SU-DHL-6 (cell line): ENCODE data around the gene STIMATE.

ENCODE experiments used
- H2AFZ ChIP-seq: fragments of 200-600 bp; sonication (generic); 2 replicates; pipeline ENCODE4 v1.6.1; 2014; ENCODE audit warnings: low read depth, mild to moderate bottlenecking, moderate library complexity, mixed read lengths, antibody characterized with exemption, low read length; ENCODE audit not compliant: severe bottlenecking
- H3F3A ChIP-seq: fragments of 200-600 bp; shearing (Covaris generic); 2 replicates; pipeline ENCODE4 v1.6.0; 2016; ENCODE audit warnings: antibody characterized with exemption, mild to moderate bottlenecking; ENCODE audit not compliant: insufficient read depth
- H3K27ac ChIP-seq: fragments of 200-600 bp; sonication (generic); 2 replicates; pipeline ENCODE4 v1.5.1; 2016; ENCODE audit warnings: low read depth, mild to moderate bottlenecking, low read length, moderate library complexity, mixed read lengths
- H3K27me3 ChIP-seq: fragments of 200-600 bp; sonication (generic), shearing (Covaris generic); 2 replicates; pipeline ENCODE4 v1.6.0; 2014; ENCODE audit warnings: mild to moderate bottlenecking, low read length
- H3K36me3 ChIP-seq: fragments of 200-600 bp; sonication (generic); 2 replicates; pipeline ENCODE4 v1.6.1; 2014; ENCODE audit warnings: mild to moderate bottlenecking, low read length, mixed read lengths
- H3K4me2 ChIP-seq: fragments of 300-600, 200-600 bp; shearing (Covaris generic), sonication (generic); 2 replicates; pipeline ENCODE4 v1.6.0; 2014; ENCODE audit warnings: low read length, low read depth, mild to moderate bottlenecking; ENCODE audit not compliant: poor library complexity, severe bottlenecking
- H3K4me3 ChIP-seq: fragments of 200-600 bp; sonication (generic); 2 replicates; pipeline ENCODE4 v1.5.1; 2014; ENCODE audit warnings: antibody characterized with exemption, low read length, mild to moderate bottlenecking, mixed read lengths; ENCODE audit not compliant: insufficient read depth, poor library complexity, severe bottlenecking
- H3K79me2 ChIP-seq: fragments of 200-600 bp; sonication (generic); 2 replicates; pipeline ENCODE4 v1.6.1; 2014; ENCODE audit warnings: mild to moderate bottlenecking, low read length, moderate library complexity; ENCODE audit not compliant: insufficient read depth
- H3K9ac ChIP-seq: fragments of 200-600 bp; sonication (generic); 2 replicates; pipeline ENCODE4 v1.7.0; 2014; ENCODE audit warnings: mild to moderate bottlenecking, low read length
- H3K9me2 ChIP-seq: fragments of 200-600 bp; sonication (generic); replicated peaks from 2 replicates; pipeline ENCODE4 v1.6.1; 2014; ENCODE audit warnings: low read length; ENCODE audit not compliant: insufficient read depth
- H3K9me3 ChIP-seq: fragments of 200-600 bp; sonication (generic); 2 replicates; pipeline ENCODE4 v1.6.1; 2014; ENCODE audit warnings: low read length, mixed read lengths; ENCODE audit not compliant: insufficient read depth
- H4K20me1 ChIP-seq: fragments of 200-600 bp; sonication (generic); 2 replicates; pipeline ENCODE4 v1.6.1; 2014; ENCODE audit warnings: low read depth, mild to moderate bottlenecking, antibody characterized with exemption, low read length, moderate library complexity, mixed read lengths
- CTCF ChIP-seq: fragments of 200-600 bp; sonication (generic); IDR thresholded peaks from one replicate; pipeline ENCODE4 v1.5.1; 2017; ENCODE audit warnings: antibody characterized with exemption, mild to moderate bottlenecking, low read length, moderate library complexity; ENCODE audit not compliant: insufficient read depth, poor library complexity, severe bottlenecking
- EZH2phosphoT487 ChIP-seq: fragments of 200-600 bp; sonication (generic), shearing (Covaris generic); conservative IDR thresholded peaks from 2 replicates; pipeline ENCODE4 v1.6.1; 2018; ENCODE audit warnings: mild to moderate bottlenecking, antibody characterized with exemption, low read length, moderate library complexity, mixed read lengths

STIMATE gene

GRCh38 chr3:52798978-52799476 is 98.3 kb downstream of the STIMATE start:
- H3K4me3 ChIP-seq, result no peak overlapping the region
- H3K36me3 ChIP-seq, result no peaks in the 10 kb centered on the region
- TF ChIP-seq EZH2phosphoT487 (no peak), CTCF (peak; percentile 43)
- no peaks in the 10 kb centered on the region for H3F3A ChIP-seq
- no peaks in the 10 kb centered on the region for H3K79me2 ChIP-seq
- no peak overlapping the region for H2AFZ ChIP-seq
- H3K4me2 ChIP-seq, result no peak overlapping the region
- H3K9ac ChIP-seq, result no peak overlapping the region
- no peaks in the 10 kb centered on the region for H3K9me2 ChIP-seq
- no peaks in the 10 kb centered on the region for H3K9me3 ChIP-seq
- no peak overlapping the region for H3K27ac ChIP-seq
- H4K20me1 ChIP-seq, result no peaks in the 10 kb centered on the region
- no peaks in the 10 kb centered on the region for H3K27me3 ChIP-seq

- no peaks in the 10 kb centered on the region for H3K79me2 ChIP-seq
- TF ChIP-seq EZH2phosphoT487 (no peak), CTCF (no peak)
- no peaks in the 10 kb centered on the region for H4K20me1 ChIP-seq
- H3K4me3 ChIP-seq, result no peak overlapping the region
- H2AFZ ChIP-seq, result no peak overlapping the region
- no peak overlapping the region for H3K9ac ChIP-seq
- H3K9me3 ChIP-seq, result no peaks in the 10 kb centered on the region
- no peaks in the 10 kb centered on the region for H3K9me2 ChIP-seq
- no peaks in the 10 kb centered on the region for H3F3A ChIP-seq
- no peak overlapping the region for H3K27ac ChIP-seq
- H3K27me3 ChIP-seq, result no peaks in the 10 kb centered on the region
- H3K36me3 ChIP-seq, result no peaks in the 10 kb centered on the region
- H3K4me2 ChIP-seq, result no peak overlapping the region
These were observed 98.9 kb downstream of the STIMATE start for GRCh38 chr3:52798376-52798977.

- Histone ChIP-seq H3K9me2 (no peaks in the 10 kb centered on the region), H3K4me3 (no peak overlapping the region), H3K9ac (no peak overlapping the region), H4K20me1 (no peaks in the 10 kb centered on the region), H3K36me3 (no peaks in the 10 kb centered on the region), H3K9me3 (no peaks in the 10 kb centered on the region), H3K27ac (no peak overlapping the region), H3K27me3 (no peaks in the 10 kb centered on the region), H2AFZ (no peak overlapping the region), H3K79me2 (no peaks in the 10 kb centered on the region), H3K4me2 (no peak overlapping the region), H3F3A (no peaks in the 10 kb centered on the region)
- no peak for TF ChIP-seq CTCF
- TF ChIP-seq EZH2phosphoT487, result no peak
These were observed 100.9 kb downstream of the STIMATE start for GRCh38 chr3:52796411-52796810.
